Neuronal stem cell (in vitro differentiated cells): Measurements from ENCODE around the gene ASIC1.

ENCODE experiments used
- DNase-seq: peaks from one replicate; pipeline ENCODE4 v3.0.0-alpha.2; 2013; ENCODE audit warnings: low spot score
- H2AFZ ChIP-seq: one replicate; pipeline ENCODE4 v1.6.1; 2013; ENCODE audit warnings: mild to moderate bottlenecking, low read length, inconsistent platforms
- H2AK5ac ChIP-seq: 2 replicates; pipeline ENCODE4 v1.6.1; 2013; ENCODE audit warnings: low read depth, mild to moderate bottlenecking, inconsistent platforms, low read length, moderate library complexity, mixed read lengths
- H2BK120ac ChIP-seq: 2 replicates; pipeline ENCODE4 v1.6.1; 2013; ENCODE audit warnings: low read depth, mild to moderate bottlenecking, inconsistent platforms, low read length, moderate library complexity, mixed read lengths
- H2BK12ac ChIP-seq: one replicate; pipeline ENCODE4 v1.6.1; 2013; ENCODE audit warnings: low read length, inconsistent platforms
- H2BK15ac ChIP-seq: 2 replicates; pipeline ENCODE4 v1.6.1; 2013; ENCODE audit warnings: mild to moderate bottlenecking, low read length, inconsistent platforms, mixed read lengths
- H2BK5ac ChIP-seq: one replicate; pipeline ENCODE4 v1.6.1; 2013; ENCODE audit warnings: inconsistent platforms, mild to moderate bottlenecking, low read length, moderate library complexity
- H3K14ac ChIP-seq: one replicate; pipeline ENCODE4 v1.6.1; 2013; ENCODE audit warnings: low read length, inconsistent platforms
- H3K18ac ChIP-seq: 2 replicates; pipeline ENCODE4 v1.6.1; 2013; ENCODE audit warnings: low read length, inconsistent platforms
- H3K23ac ChIP-seq: 2 replicates; pipeline ENCODE4 v1.6.1; 2013; ENCODE audit warnings: low read depth, mild to moderate bottlenecking, mixed read lengths, low read length, inconsistent platforms; ENCODE audit not compliant: poor library complexity
- H3K27ac ChIP-seq: replicated peaks from 3 replicates; pipeline ENCODE4 v1.5.1; 2013; ENCODE audit warnings: low read length, inconsistent platforms
- H3K27me3 ChIP-seq, 3 experiments: 2 replicates each; pipeline ENCODE4 v1.6.1; 2013; ENCODE audit warnings: low read length in 3 of 3, mild to moderate bottlenecking in 2 of 3, inconsistent platforms in 1 of 3, low read depth in 1 of 3, mixed read lengths in 1 of 3, moderate library complexity in 1 of 3; ENCODE audit not compliant: control insufficient read depth in 3 of 3, insufficient read depth in 3 of 3
- H3K36me3 ChIP-seq, 2 donors: replicated peaks in 1 of 2; 2 replicates each; pipeline ENCODE4 v1.6.1; 2013; ENCODE audit warnings: low read length in 2 of 2; ENCODE audit not compliant: control insufficient read depth in 2 of 2, insufficient read depth in 2 of 2
- H3K4ac ChIP-seq: 2 replicates; pipeline ENCODE4 v1.6.1; 2013; ENCODE audit warnings: inconsistent platforms, mild to moderate bottlenecking, low read length, moderate library complexity
- H3K4me1 ChIP-seq, 2 donors: 1 replicate in 1 of 2; 2 replicates in 1 of 2; pipeline ENCODE4 v1.6.1; 2013; ENCODE audit warnings: low read length in 2 of 2, low read depth in 1 of 2; ENCODE audit not compliant: control insufficient read depth in 2 of 2, insufficient read depth in 1 of 2
- H3K4me2 ChIP-seq: one replicate; pipeline ENCODE4 v1.6.1; 2013; ENCODE audit warnings: mild to moderate bottlenecking, low read length, inconsistent platforms; ENCODE audit not compliant: insufficient read depth, poor library complexity, severe bottlenecking
- H3K4me3 ChIP-seq, 2 donors: 2 replicates each; pipeline ENCODE4 v1.5.1; 2013; ENCODE audit warnings: low read length in 2 of 2, mild to moderate bottlenecking in 2 of 2, inconsistent platforms in 1 of 2, moderate library complexity in 1 of 2
- H3K79me1 ChIP-seq: one replicate; pipeline ENCODE4 v1.6.1; 2013; ENCODE audit warnings: low read depth, mild to moderate bottlenecking, inconsistent platforms, low read length, moderate library complexity
- H3K9ac ChIP-seq: one replicate; pipeline ENCODE4 v1.6.1; 2013; ENCODE audit warnings: mild to moderate bottlenecking, low read depth, low read length, inconsistent platforms; ENCODE audit not compliant: poor library complexity
- H3K9me3 ChIP-seq, 2 donors: replicated peaks in 1 of 2; 2 replicates each; pipeline versions ENCODE3 to v1.6.1; 2013; ENCODE audit warnings: low read length in 2 of 2, mild to moderate bottlenecking in 2 of 2, inconsistent platforms in 1 of 2, low read depth in 1 of 2, mixed read lengths in 1 of 2, moderate library complexity in 1 of 2; ENCODE audit not compliant: control insufficient read depth in 2 of 2, insufficient read depth in 1 of 2
- H4K8ac ChIP-seq: one replicate; pipeline ENCODE4 v1.6.1; 2013; ENCODE audit warnings: low read depth, mild to moderate bottlenecking, inconsistent platforms, low read length, moderate library complexity
- H4K91ac ChIP-seq: one replicate; pipeline ENCODE4 v1.6.1; 2013; ENCODE audit warnings: low read length, low read depth, mild to moderate bottlenecking, inconsistent platforms; ENCODE audit not compliant: poor library complexity
- WGBS, 2 donors: extraction: QIAGEN DNeasy Blood & Tissue Kit; methylation state at CpG; one replicate each; pipeline ENCODE4 v1.1.7; 2013; ENCODE audit warnings: missing lambda C conversion rate in 2 of 2, mixed read lengths in 1 of 2; ENCODE audit not compliant: insufficient read length in 2 of 2, insufficient replicate concordance in 1 of 2; ENCODE audit errors: extremely low coverage in 2 of 2; 5-methylcytosine and 5-hydroxymethylcytosine counted together

Gene ASIC1

GRCh38 chr12:50084775-50085614 is 27.6 kb downstream of the ASIC1 start, which contains the start of gene SMARCD1:
Gene SMARCD1, plus strand, starts transcription at chr12:50085342. Its CDS starts 28 bp downstream, at chr12:50085370.
- H3K14ac ChIP-seq: no peak within 1 kb of the TSS
- peak within 1 kb of the TSS; percentile 95 for H3K18ac ChIP-seq
- peak within 1 kb of the TSS; percentile 60 for H3K4me2 ChIP-seq
- peak within 1 kb of the TSS; percentile 67 for H3K9ac ChIP-seq
- no peak within 1 kb of the TSS for H2AK5ac ChIP-seq
- H3K4me3 ChIP-seq: peak within 1 kb of the TSS; percentile 60 to 86
- H3K79me1 ChIP-seq: no peaks in the 10 kb centered on the region
- H2BK15ac ChIP-seq: no peak within 1 kb of the TSS
- DNase-seq: peak; percentile 95
- no peak within 1 kb of the TSS for H4K91ac ChIP-seq
- no CpG with 5 or more reads among the region's 69 CpGs for WGBS, 2 donors
- H3K27ac ChIP-seq: peak within 1 kb of the TSS; percentile 79
- no peak within 1 kb of the TSS for H2BK120ac ChIP-seq
- H3K4me1 ChIP-seq: peaks cover 9 to 18% of the 10 kb centered on the region in 2 donors
- no peaks in the 10 kb centered on the region for H3K9me3 ChIP-seq
- H3K36me3 ChIP-seq: peaks cover 29 to 43% of the 10 kb centered on the region in 2 donors
- H2BK12ac ChIP-seq: no peak within 1 kb of the TSS
- no peak within 1 kb of the TSS for H4K8ac ChIP-seq
- peak within 1 kb of the TSS; percentile 78 for H2BK5ac ChIP-seq
- H3K23ac ChIP-seq: no peak within 1 kb of the TSS
- no peaks in the 10 kb centered on the region for H3K27me3 ChIP-seq
- H3K4ac ChIP-seq: no peak within 1 kb of the TSS
- H2AFZ ChIP-seq: peak within 1 kb of the TSS; percentile 82

DNA sequence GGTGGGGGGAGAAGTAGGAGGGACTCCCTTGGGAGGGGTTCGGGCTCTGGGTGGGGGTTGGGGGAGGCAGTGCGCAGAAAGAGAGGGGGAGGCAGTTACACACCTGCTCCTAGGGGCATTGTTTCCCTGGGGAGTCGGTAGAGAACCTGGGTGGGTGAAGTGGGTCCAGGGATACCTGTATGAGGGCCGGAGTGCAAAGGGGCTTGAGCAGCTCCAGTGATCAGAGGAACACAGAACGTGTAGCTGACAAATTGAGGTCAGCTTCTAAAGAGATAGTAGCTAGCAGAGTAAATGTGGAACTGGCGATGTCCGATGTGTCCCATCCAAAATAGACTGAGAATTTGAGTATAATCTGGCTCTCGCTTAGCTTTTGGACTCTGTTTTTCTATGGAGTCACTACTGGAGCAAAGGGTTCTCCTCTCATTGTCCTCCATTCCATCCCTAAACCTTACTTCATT is 28.2 kb downstream of the ASIC1 start:
- H3K79me1 ChIP-seq: no peaks in the 10 kb centered on the region
- no peak overlapping the region for H2BK12ac ChIP-seq
- no CpG with 5 or more reads among the region's 8 CpGs for WGBS, 2 donors
- peaks cover 34 to 50% of the 10 kb centered on the region in 2 donors for H3K36me3 ChIP-seq
- no peak overlapping the region for H3K9ac ChIP-seq
- no peak overlapping the region for H2BK15ac ChIP-seq
- peaks cover 7 to 18% of the 10 kb centered on the region in 2 donors for H3K4me1 ChIP-seq
- no peak overlapping the region for H4K8ac ChIP-seq
- H3K4me3 ChIP-seq: peak overlapping the region; percentile 60 to 86
- H3K18ac ChIP-seq: no peak overlapping the region
- no peak overlapping the region for H3K23ac ChIP-seq
- no peak for DNase-seq
- peak overlapping the region; percentile 60 for H3K4me2 ChIP-seq
- no peak overlapping the region for H2BK120ac ChIP-seq
- no peak overlapping the region for H3K27ac ChIP-seq
- H2AK5ac ChIP-seq: no peak overlapping the region
- no peak overlapping the region for H4K91ac ChIP-seq
- peak overlapping the region; percentile 78 for H2BK5ac ChIP-seq
- H3K4ac ChIP-seq: no peak overlapping the region
- no peaks in the 10 kb centered on the region for H3K27me3 ChIP-seq
- H3K9me3 ChIP-seq: no peaks in the 10 kb centered on the region
- H2AFZ ChIP-seq: peak overlapping the region; percentile 82
- H3K14ac ChIP-seq: no peak overlapping the region

DNA sequence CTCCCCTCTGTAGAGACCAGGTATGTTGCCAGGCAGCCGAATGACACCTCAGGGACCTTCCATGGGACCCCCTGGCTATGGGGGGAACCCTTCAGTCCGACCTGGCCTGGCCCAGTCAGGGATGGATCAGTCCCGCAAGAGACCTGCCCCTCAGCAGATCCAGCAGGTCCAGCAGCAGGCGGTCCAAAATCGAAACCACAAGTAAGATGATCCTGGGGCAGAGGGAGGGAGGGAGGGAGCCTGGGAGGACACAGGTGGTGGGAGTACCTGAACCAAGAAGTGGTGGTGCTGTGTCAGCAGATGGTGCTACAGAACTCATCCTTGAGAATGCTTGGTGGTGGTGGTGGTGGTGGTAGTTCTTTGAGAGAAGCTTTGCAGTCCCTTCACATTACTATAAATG is 28.8 kb downstream of the ASIC1 start:
- Histone ChIP-seq H3K23ac (no peak overlapping the region), H3K14ac (no peak overlapping the region), H3K4me1 (peaks cover 4 to 18% of the 10 kb centered on the region in 2 donors), H2BK12ac (no peak overlapping the region), H3K9ac (no peak overlapping the region), H2BK15ac (no peak overlapping the region), H2BK120ac (no peak overlapping the region), H3K27me3 (no peaks in the 10 kb centered on the region), H3K9me3 (no peaks in the 10 kb centered on the region), H3K18ac (no peak overlapping the region), H3K4me3 (peak overlapping the region; percentile 60 to 86), H3K27ac (no peak overlapping the region), H2AK5ac (no peak overlapping the region), H2AFZ (no peak overlapping the region), H3K36me3 (peaks cover 37 to 53% of the 10 kb centered on the region in 2 donors), H4K8ac (no peak overlapping the region), H2BK5ac (no peak overlapping the region), H4K91ac (no peak overlapping the region), H3K4ac (no peak overlapping the region), H3K79me1 (no peaks in the 10 kb centered on the region), H3K4me2 (peak overlapping the region; percentile 60)
- WGBS, 2 donors: no CpG with 5 or more reads among the region's 5 CpGs
- DNase-seq: no peak

GRCh38 chr12:50087151-50087550 is 29.8 kb downstream of the ASIC1 start:
- no peak overlapping the region for H4K8ac ChIP-seq
- no peaks in the 10 kb centered on the region for H3K79me1 ChIP-seq
- no peak overlapping the region for H3K14ac ChIP-seq
- H3K9me3 ChIP-seq: no peaks in the 10 kb centered on the region
- no peak overlapping the region for H2AFZ ChIP-seq
- no peak overlapping the region for H3K4me3 ChIP-seq
- no peak overlapping the region for H3K4me2 ChIP-seq
- H3K36me3 ChIP-seq: peaks cover 42 to 63% of the 10 kb centered on the region in 2 donors
- H4K91ac ChIP-seq: no peak overlapping the region
- no peaks in the 10 kb centered on the region for H3K27me3 ChIP-seq
- peaks cover 3 to 14% of the 10 kb centered on the region in 2 donors for H3K4me1 ChIP-seq
- WGBS, 2 donors: no CpG with 5 or more reads among the region's 9 CpGs
- H3K23ac ChIP-seq: no peak overlapping the region
- no peak overlapping the region for H2AK5ac ChIP-seq
- H3K18ac ChIP-seq: no peak overlapping the region
- no peak overlapping the region for H2BK5ac ChIP-seq
- no peak overlapping the region for H2BK12ac ChIP-seq
- H2BK120ac ChIP-seq: no peak overlapping the region
- DNase-seq: no peak
- no peak overlapping the region for H3K9ac ChIP-seq
- H2BK15ac ChIP-seq: no peak overlapping the region
- H3K27ac ChIP-seq: no peak overlapping the region
- no peak overlapping the region for H3K4ac ChIP-seq
